Activated CD8-positive, alpha-beta T cell treated with anti-CD3 and anti-CD28 coated beads for 36 hours (primary cell): ENCODE measurements around the gene SLIT3. TPM values are rescaled to one million over a fixed set of nuclear protein-coding genes. Genes with fewer than 3 reads are reported as not detected.

ENCODE experiments used
- ATAC-seq: fragments of 200-7000 bp; cut with Tn5 transposase; one replicate; pipeline ENCODE4 v1.10.0; 2021; ENCODE audit warnings: mild to moderate bottlenecking, moderate library complexity
- CTCF ChIA-PET: fragments of 350-600 bp; sonication (Branson Sonifier 250); formaldehyde crosslinking; loops from one replicate; lab custom pipeline; 2021; ENCODE audit warnings: antibody characterized with exemption; lab: Charles Lee
- POLR2A ChIA-PET: fragments of 350-600 bp; sonication (Branson Sonifier 250); formaldehyde crosslinking; loops from one replicate; lab custom pipeline; 2021; ENCODE audit warnings: antibody characterized with exemption; lab: Charles Lee
- DNase-seq: peaks from one replicate; pipeline ENCODE4 v3.0.0-alpha.2; 2020
- H3K27ac Mint-ChIP-seq: one replicate; pipeline ENCODE4 v1.8.0; 2021; ENCODE audit warnings: mild to moderate bottlenecking, mixed read lengths
- H3K27me3 Mint-ChIP-seq: one replicate; pipeline ENCODE4 v1.8.0; 2021; ENCODE audit warnings: mixed read lengths
- H3K36me3 Mint-ChIP-seq: one replicate; pipeline ENCODE4 v1.8.0; 2021; ENCODE audit warnings: low read depth, mixed read lengths
- H3K4me1 Mint-ChIP-seq: one replicate; pipeline ENCODE4 v1.8.0; 2021; ENCODE audit warnings: low read depth, mixed read lengths
- H3K4me3 Mint-ChIP-seq: one replicate; pipeline ENCODE4 v1.8.0; 2021; ENCODE audit warnings: mild to moderate bottlenecking, moderate library complexity, mixed read lengths
- H3K9me3 Mint-ChIP-seq: one replicate; pipeline ENCODE4 v1.8.0; 2021; ENCODE audit warnings: mixed read lengths
- CTCF ChIP-seq: fragments of 200-600 bp; IDR thresholded peaks from one replicate; pipeline ENCODE4 v1.8.0; 2022; ENCODE audit warnings: antibody characterized with exemption, mild to moderate bottlenecking
- intact Hi-C: fragments of 100-400 bp; cut with micrococcal nuclease; formaldehyde crosslinking; loops from one replicate; pipeline ENCODE4 v1.10.0; 2022
- total RNA-seq, 2 experiments: library from RNA; stranded (reverse); gene quantifications; one replicate each; pipeline ENCODE4 v1.2.3, GENCODE V29; 2021

SLIT3 gene
- total RNA-seq, 2 experiments from 2014 or later = 0.69 to 0.74 TPM

- ATAC-seq (no peak), DNase-seq (no peak)
- H3K9me3 Mint-ChIP-seq = no peaks in the 10 kb centered on the region
- intact Hi-C loops = no loop called here
- ChIA-PET POLR2A (no interaction called here), CTCF (no interaction called here)
- no peaks in the 10 kb centered on the region for H3K36me3 Mint-ChIP-seq
- no peaks in the 10 kb centered on the region for H3K4me1 Mint-ChIP-seq
- H3K4me3 Mint-ChIP-seq = no peak overlapping the region
- H3K27ac Mint-ChIP-seq = no peak overlapping the region
- H3K27me3 Mint-ChIP-seq = peaks cover 6% of the 10 kb centered on the region
- TF ChIP-seq CTCF = no peak
These were observed 308.3 kb downstream of the SLIT3 start for GRCh38 chr5:168992687-168993086.

DNA sequence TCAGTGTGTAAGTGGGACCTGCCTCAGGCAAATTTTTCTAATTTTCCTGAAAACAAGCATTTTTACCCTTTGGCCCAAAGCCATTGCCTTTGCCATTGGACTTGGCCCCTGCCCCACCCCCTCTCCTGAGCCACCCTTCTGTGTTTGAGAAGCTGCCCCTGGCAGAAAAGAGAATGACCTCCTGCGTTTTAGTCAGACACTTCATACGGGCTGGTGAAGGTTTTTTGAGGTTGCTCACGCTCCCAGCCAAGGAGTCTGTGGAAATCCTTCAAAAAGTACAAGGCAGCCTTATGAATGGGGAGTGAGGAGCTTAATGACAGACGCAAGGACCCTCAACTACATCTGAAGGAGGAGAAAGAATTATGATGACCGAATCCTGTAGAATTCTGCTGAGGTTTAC, 308.9 kb downstream of the SLIT3 start:
- ChIA-PET CTCF (no interaction called here), POLR2A (no interaction called here)
- no peak overlapping the region for H3K27ac Mint-ChIP-seq
- H3K36me3 Mint-ChIP-seq = no peaks in the 10 kb centered on the region
- no peak overlapping the region for H3K4me3 Mint-ChIP-seq
- ATAC-seq (no peak), DNase-seq (no peak)
- H3K27me3 Mint-ChIP-seq = peaks cover 10% of the 10 kb centered on the region
- intact Hi-C loops = no loop called here
- TF ChIP-seq CTCF = no peak
- H3K9me3 Mint-ChIP-seq = no peaks in the 10 kb centered on the region
- H3K4me1 Mint-ChIP-seq = no peaks in the 10 kb centered on the region

DNA sequence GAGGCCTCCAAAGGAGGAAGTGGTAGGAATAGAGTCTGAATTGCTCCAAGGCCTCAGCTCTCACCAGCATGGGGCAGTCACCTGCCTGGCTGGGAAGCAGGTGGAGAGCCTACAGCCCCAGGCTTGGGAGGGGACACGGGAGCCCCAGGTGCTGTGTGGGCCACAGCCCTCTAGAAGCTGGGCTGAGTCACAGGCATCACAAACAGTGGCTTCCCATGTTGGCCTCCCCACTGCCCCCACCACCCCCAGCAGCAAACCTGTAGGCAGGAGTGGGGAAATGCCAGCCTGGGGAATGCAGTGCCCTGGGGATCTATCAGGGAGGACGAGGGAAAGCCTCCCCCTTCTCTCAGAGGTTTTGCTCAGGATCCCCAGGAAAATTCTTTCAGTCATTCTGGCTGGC, 309.6 kb downstream of the SLIT3 start:
- CTCF ChIA-PET = interaction anchor here (1.4 kb wide), 1 partner anchor 589 kb away, joined by 3 read pairs; no protein-coding TSS in a partner anchor
- H3K36me3 Mint-ChIP-seq = no peaks in the 10 kb centered on the region

DNA sequence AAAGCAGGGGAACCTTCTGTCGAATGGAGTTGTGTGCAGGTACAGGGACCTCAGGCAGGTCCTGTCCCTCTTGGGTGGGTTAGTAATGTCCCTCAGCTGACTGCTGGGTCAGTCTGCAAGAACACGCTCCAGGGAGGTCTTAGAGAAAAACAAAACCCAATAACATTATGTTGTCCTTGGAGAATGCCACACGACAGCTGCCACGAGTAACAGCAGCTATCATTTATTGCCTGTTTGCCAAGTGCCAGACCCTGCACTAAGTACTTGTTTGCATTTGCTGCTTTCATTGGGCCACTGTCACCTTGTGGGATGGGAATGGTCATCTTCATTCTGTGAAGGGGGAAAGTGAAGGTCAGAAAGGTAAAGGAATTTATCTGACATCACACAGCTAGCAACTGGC, 310.3 kb downstream of the SLIT3 start:
- ChIA-PET POLR2A (no interaction called here), CTCF (interaction anchor here (1.4 kb wide), 1 partner anchor 590 kb away, joined by 3 read pairs; no protein-coding TSS in a partner anchor)
- ATAC-seq = no peak
- TF ChIP-seq CTCF = no peak
- Mint-ChIP-seq H3K27ac (no peak overlapping the region), H3K27me3 (peaks cover 14% of the 10 kb centered on the region), H3K36me3 (no peaks in the 10 kb centered on the region), H3K4me1 (no peaks in the 10 kb centered on the region), H3K9me3 (no peaks in the 10 kb centered on the region), H3K4me3 (no peak overlapping the region)
- DNase-seq = no peak
- intact Hi-C loops = no loop called here

More for the DNA sequence above, 309.6 kb downstream of the SLIT3 start:
- DNase-seq (no peak), ATAC-seq (no peak)
- POLR2A ChIA-PET = no interaction called here
- Mint-ChIP-seq H3K4me1 (no peaks in the 10 kb centered on the region), H3K27ac (no peak overlapping the region), H3K9me3 (no peaks in the 10 kb centered on the region), H3K4me3 (no peak overlapping the region), H3K27me3 (peaks cover 12% of the 10 kb centered on the region)
- no peak for TF ChIP-seq CTCF
- intact Hi-C loops = no loop called here

GRCh38 chr5:168989731-168990505, 311.0 kb downstream of the SLIT3 start:
- POLR2A ChIA-PET = no interaction called here
- Mint-ChIP-seq H3K9me3 (no peaks in the 10 kb centered on the region), H3K27ac (no peak overlapping the region), H3K27me3 (peaks cover 12% of the 10 kb centered on the region), H3K4me3 (no peak overlapping the region), H3K4me1 (no peaks in the 10 kb centered on the region), H3K36me3 (no peaks in the 10 kb centered on the region)
- no peak for ATAC-seq
- CTCF ChIA-PET = interaction anchor here (1.4 to 3.3 kb wide), 3 partner anchors 14 to 592 kb away, joined by 3 to 24 read pairs (median 3); partner anchors contain the start of gene SPDL1
- DNase-seq = no peak
- intact Hi-C loops = loop anchor here (5.0 kb wide), 1 partner anchor 592 kb away; the partner anchor contains the start of gene SPDL1
- no peak for TF ChIP-seq CTCF
